ENCODE measurements around the gene COMMD4.
"Not testable (repeated sequence)": the region's sequence is repeated elsewhere in the genome, so short reads cannot be mapped to it uniquely, and the experiment has no call there.

COMMD4 gene

GRCh38 chr15:75380773-75381172 is 44.9 kb downstream of the COMMD4 start:
- DNase-seq (ENCODE audit: low read depth), result no peak

- not testable (repeated sequence) for DNase-seq (ENCODE audit: low read depth)
Observed at GRCh38 chr15:75383986-75384385, 48.1 kb downstream of the COMMD4 start.
